Neural cell (in vitro differentiated cells): ENCODE results near the gene RIBC2. TPM values are rescaled to one million over a fixed set of nuclear protein-coding genes. Genes with fewer than 3 reads are reported as not detected.

Experiments
- H2AFZ ChIP-seq: fragments of 200-600, 300-800 bp; sonication (generic), shearing (Covaris generic); 2 replicates; pipeline ENCODE4 v1.6.0; 2014; ENCODE audit warnings: low read depth, mild to moderate bottlenecking, antibody characterized with exemption, low read length, moderate library complexity
- H3F3A ChIP-seq: fragments of 200-600 bp; shearing (Covaris generic); 2 replicates; pipeline ENCODE4 v1.6.1; 2016; ENCODE audit warnings: mild to moderate bottlenecking, moderate library complexity, mixed read lengths, antibody characterized with exemption, low read length; ENCODE audit not compliant: insufficient read depth, poor library complexity, severe bottlenecking
- H3K27ac ChIP-seq: fragments of 200-600, 300-800 bp; sonication (generic), shearing (Covaris generic); 2 replicates; pipeline ENCODE4 v1.5.1; 2014; ENCODE audit warnings: mild to moderate bottlenecking, low read length, moderate library complexity
- H3K27me3 ChIP-seq: fragments of 300-800, 200-600 bp; sonication (generic), shearing (Covaris generic); 2 replicates; pipeline ENCODE4 v1.6.0; 2014; ENCODE audit warnings: mild to moderate bottlenecking, low read depth, low read length, moderate library complexity; ENCODE audit not compliant: insufficient read depth
- H3K36me3 ChIP-seq: fragments of 300-800, 200-600 bp; sonication (generic), shearing (Covaris generic); 2 replicates; pipeline ENCODE4 v1.5.1; 2014; ENCODE audit warnings: mild to moderate bottlenecking, antibody characterized with exemption, low read length, moderate library complexity; ENCODE audit not compliant: insufficient read depth
- H3K4me2 ChIP-seq: fragments of 300-800, 200-600 bp; sonication (generic), shearing (Covaris generic); 2 replicates; pipeline ENCODE4 v1.6.0; 2014; ENCODE audit warnings: mild to moderate bottlenecking, low read length
- H3K4me3 ChIP-seq: fragments of 300-800, 200-600 bp; sonication (generic), shearing (Covaris generic); 2 replicates; pipeline ENCODE4 v1.5.1; 2014; ENCODE audit warnings: mild to moderate bottlenecking, low read length, moderate library complexity
- H3K79me2 ChIP-seq: fragments of 200-600 bp; shearing (Covaris generic); replicated peaks from 2 replicates; pipeline ENCODE4 v1.6.0; 2014; ENCODE audit warnings: mild to moderate bottlenecking, low read length, moderate library complexity; ENCODE audit not compliant: insufficient read depth
- H3K9ac ChIP-seq: fragments of 300-800, 200-600 bp; sonication (generic), shearing (Covaris generic); 2 replicates; pipeline ENCODE4 v1.6.1; 2016; ENCODE audit warnings: mild to moderate bottlenecking, low read length, mixed read lengths
- H3K9me2 ChIP-seq: fragments of 200-600 bp; shearing (Covaris generic); 2 replicates; pipeline ENCODE4 v1.6.1; 2016; ENCODE audit warnings: mild to moderate bottlenecking, low read length, mixed read lengths; ENCODE audit not compliant: insufficient read depth
- H3K9me3 ChIP-seq: fragments of 200-600, 300-800 bp; sonication (generic), shearing (Covaris generic); 2 replicates; pipeline ENCODE4 v1.6.1; 2016; ENCODE audit warnings: mild to moderate bottlenecking, mixed run types, low read length, moderate library complexity, mixed read lengths
- H4K20me1 ChIP-seq: fragments of 200-600 bp; shearing (Covaris generic); 2 replicates; pipeline ENCODE4 v1.6.1; 2016; ENCODE audit warnings: mild to moderate bottlenecking, mixed run types; ENCODE audit not compliant: insufficient read depth
- CTCF ChIP-seq: fragments of 450-650 bp; IDR thresholded peaks from 2 replicates; pipeline ENCODE4 v1.5.1; 2014; ENCODE audit warnings: antibody characterized with exemption, mild to moderate bottlenecking, moderate library complexity; ENCODE audit not compliant: poor library complexity, severe bottlenecking
- EP300 ChIP-seq: fragments of 450-650 bp; conservative IDR thresholded peaks from 2 replicates; pipeline ENCODE4 v1.6.1; 2014; ENCODE audit warnings: antibody characterized with exemption, mild to moderate bottlenecking, moderate library complexity; ENCODE audit not compliant: poor library complexity, severe bottlenecking
- EZH2 ChIP-seq: fragments of 200-600, 300-800 bp; shearing (Covaris generic), sonication (generic); IDR thresholded peaks from 2 replicates; pipeline ENCODE4 v1.6.1; 2014; ENCODE audit warnings: antibody characterized with exemption, low read length, borderline replicate concordance, mild to moderate bottlenecking; ENCODE audit not compliant: insufficient read depth, poor library complexity, severe bottlenecking
- MXI1 ChIP-seq: fragments of 450-650 bp; conservative IDR thresholded peaks from 2 replicates; pipeline ENCODE4 v1.6.1; 2014; ENCODE audit warnings: antibody characterized with exemption, mild to moderate bottlenecking; ENCODE audit not compliant: poor library complexity, severe bottlenecking
- POLR2AphosphoS5 ChIP-seq: IDR thresholded peaks from 2 replicates; pipeline ENCODE4 v1.6.1; 2012
- RAD21 ChIP-seq: fragments of 450-650 bp; conservative IDR thresholded peaks from 2 replicates; pipeline ENCODE4 v1.6.1; 2014; ENCODE audit warnings: antibody characterized with exemption, mild to moderate bottlenecking, moderate library complexity
- REST ChIP-seq: IDR thresholded peaks from 2 replicates; pipeline ENCODE4 v1.6.1; 2012; ENCODE audit warnings: borderline replicate concordance
- SMC3 ChIP-seq: fragments of 450-650 bp; conservative IDR thresholded peaks from 2 replicates; pipeline ENCODE4 v1.6.1; 2014; ENCODE audit warnings: antibody characterized with exemption, mild to moderate bottlenecking, moderate library complexity; ENCODE audit not compliant: poor library complexity
- TAF1 ChIP-seq: IDR thresholded peaks from 2 replicates; pipeline ENCODE4 v1.6.1; 2012; ENCODE audit warnings: low read depth
- polyA plus RNA-seq: library from polyadenylated mRNA; depleted of rRNA; stranded (reverse); fragments of >200 nt; gene quantifications from 2 replicates; pipeline ENCODE4 v1.2.3, GENCODE V29; 2014

RIBC2 gene
- polyA plus RNA-seq, 1 donor from 2014 or later: not detected

GRCh38 chr22:45427114-45427513, 13.6 kb downstream of the RIBC2 start:
- Histone ChIP-seq H3K27ac (no peak overlapping the region), H3K4me2 (no peak overlapping the region), H3K9me2 (no peaks in the 10 kb centered on the region), H3K27me3 (no peaks in the 10 kb centered on the region), H4K20me1 (no peaks in the 10 kb centered on the region), H3K4me3 (no peak overlapping the region), H3K36me3 (no peaks in the 10 kb centered on the region), H3K9ac (no peak overlapping the region), H3K79me2 (no peaks in the 10 kb centered on the region), H3F3A (no peaks in the 10 kb centered on the region), H3K9me3 (no peaks in the 10 kb centered on the region), H2AFZ (no peak overlapping the region)
- TF ChIP-seq EP300 (no peak), SMC3 (no peak), EZH2 (no peak), TAF1 (no peak), MXI1 (no peak), POLR2AphosphoS5 (no peak), REST (no peak)

- Histone ChIP-seq H3K9me3 (no peaks in the 10 kb centered on the region), H3K36me3 (no peaks in the 10 kb centered on the region), H3K9ac (no peak overlapping the region), H3K9me2 (no peaks in the 10 kb centered on the region), H4K20me1 (no peaks in the 10 kb centered on the region), H3F3A (no peaks in the 10 kb centered on the region), H2AFZ (no peak overlapping the region), H3K79me2 (no peaks in the 10 kb centered on the region), H3K4me3 (no peak overlapping the region), H3K4me2 (no peak overlapping the region), H3K27ac (no peak overlapping the region), H3K27me3 (no peaks in the 10 kb centered on the region)
- no peak for TF ChIP-seq CTCF
- no peak for TF ChIP-seq EP300
- TF ChIP-seq SMC3: no peak
- TF ChIP-seq MXI1: no peak
- no peak for TF ChIP-seq RAD21
- TF ChIP-seq REST: no peak
- no peak for TF ChIP-seq EZH2
- TF ChIP-seq POLR2AphosphoS5: no peak
- TF ChIP-seq TAF1: no peak
Observed at GRCh38 chr22:45428391-45429385, 15.2 kb downstream of the RIBC2 start.
